Kidney tubule cell (primary cell): ENCODE data around the gene PROK2.

ENCODE experiments used
- DNase-seq: peaks from one replicate; pipeline ENCODE4 v3.0.0-alpha.2; 2018; ENCODE audit warnings: low spot score

Gene PROK2, protein sequence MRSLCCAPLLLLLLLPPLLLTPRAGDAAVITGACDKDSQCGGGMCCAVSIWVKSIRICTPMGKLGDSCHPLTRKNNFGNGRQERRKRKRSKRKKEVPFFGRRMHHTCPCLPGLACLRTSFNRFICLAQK

GRCh38 chr3:71784914-71785531 lies at the start of gene PROK2:
Gene PROK2 (minus strand): TSS chr3:71785148. CDS start chr3:71785052, 96 bp downstream.
- DNase-seq: no peak

DNA sequence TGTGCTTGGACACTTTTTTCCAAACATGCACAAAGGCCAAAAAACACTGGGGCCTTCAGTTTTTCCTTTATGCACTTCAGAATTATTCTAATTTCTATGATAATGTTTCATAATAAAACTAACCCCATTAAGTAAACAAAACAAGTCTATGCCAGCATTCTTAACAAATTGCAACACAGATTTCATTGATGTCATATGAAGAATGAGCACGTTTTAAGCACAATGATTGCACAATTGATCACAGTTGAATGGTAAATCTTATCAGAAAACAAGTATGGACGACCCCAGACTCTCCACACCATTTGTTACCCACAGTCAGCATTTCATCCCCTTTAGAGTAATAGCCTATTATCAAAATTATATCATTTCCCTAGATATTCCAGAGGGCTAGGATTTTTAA lies 46.7 kb upstream of the PROK2 start:
- DNase-seq: no peak

DNA sequence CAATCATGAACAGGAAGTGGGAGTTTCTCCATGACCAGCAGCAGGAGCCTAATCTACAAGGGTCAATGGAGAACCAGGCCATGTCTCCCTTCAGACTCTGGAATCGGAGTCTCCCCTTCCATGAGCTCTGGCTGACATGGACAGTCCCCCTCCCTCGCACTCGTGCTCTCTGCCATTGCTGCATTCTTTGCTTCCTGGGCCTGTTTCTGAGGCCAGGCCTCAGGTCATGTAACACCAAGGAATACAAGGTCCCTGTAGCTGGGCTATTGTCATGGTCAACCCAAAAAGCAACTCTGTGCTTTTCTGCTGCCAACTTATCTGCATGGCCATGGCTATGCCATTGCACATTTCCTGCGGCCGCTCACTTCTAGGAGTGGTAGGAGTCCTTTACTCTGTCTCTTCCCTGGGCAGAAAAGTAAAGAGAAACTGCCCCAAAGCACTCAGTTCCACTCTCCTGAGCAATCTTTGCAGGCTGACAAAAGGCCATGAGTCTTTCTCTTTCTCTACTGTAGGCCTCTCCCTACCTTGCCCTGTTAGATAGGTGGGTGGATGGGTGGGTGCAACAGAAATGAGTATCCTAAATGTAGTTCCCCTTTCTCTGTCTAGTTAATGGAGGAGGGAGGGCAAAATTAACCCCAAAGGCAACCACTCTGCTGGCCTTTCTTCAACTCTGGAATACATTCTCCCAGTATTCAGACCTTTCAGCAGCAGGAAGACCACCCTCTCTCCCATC lies 40.8 kb upstream of the PROK2 start:
- DNase-seq: no peak

GRCh38 chr3:71821116-71821515 lies 36.2 kb upstream of the PROK2 start:
- no peak for DNase-seq

- DNase-seq: no peak
Measured at GRCh38 chr3:71817262-71817661, 32.3 kb upstream of the PROK2 start.

- DNase-seq: no peak
Measured at GRCh38 chr3:71816767-71817156, 31.8 kb upstream of the PROK2 start.

DNA sequence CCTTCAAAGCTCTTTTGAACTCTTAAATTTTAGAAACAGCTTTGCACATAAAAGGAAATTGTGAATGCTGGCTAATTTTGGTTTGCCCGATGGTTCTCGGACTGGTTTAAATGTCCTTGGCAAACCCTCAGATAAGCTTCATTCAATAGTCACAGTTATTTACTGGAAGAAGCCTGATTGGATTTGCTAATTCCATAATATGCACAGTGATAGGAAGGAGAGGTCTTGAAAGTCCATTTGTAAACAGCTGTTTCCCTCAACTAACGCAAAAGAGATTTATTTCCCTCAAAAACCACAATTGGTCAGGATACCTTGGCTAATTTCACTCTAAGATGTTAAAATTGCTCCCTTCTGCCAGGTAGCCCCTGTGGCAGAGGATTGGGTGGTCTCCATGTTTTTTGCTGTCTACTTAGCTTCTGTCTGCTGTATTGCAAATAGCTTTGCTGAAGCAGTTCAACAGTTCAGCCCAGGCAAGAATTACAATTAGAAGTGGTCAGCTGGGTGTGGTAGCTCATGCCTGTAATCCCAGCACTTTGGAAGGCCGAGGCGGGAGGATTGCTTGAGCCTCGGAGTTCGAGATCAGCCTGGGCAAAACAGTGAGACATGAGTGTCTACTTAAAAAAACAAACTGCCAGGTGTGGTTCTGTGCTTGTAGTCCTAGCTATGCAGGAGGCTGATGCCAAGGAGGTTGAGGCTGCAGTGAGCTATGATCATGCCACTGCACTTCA lies 30.6 kb upstream of the PROK2 start:
- no peak for DNase-seq

- no peak for DNase-seq
Measured at GRCh38 chr3:71813704-71814103, 28.8 kb upstream of the PROK2 start.

DNA sequence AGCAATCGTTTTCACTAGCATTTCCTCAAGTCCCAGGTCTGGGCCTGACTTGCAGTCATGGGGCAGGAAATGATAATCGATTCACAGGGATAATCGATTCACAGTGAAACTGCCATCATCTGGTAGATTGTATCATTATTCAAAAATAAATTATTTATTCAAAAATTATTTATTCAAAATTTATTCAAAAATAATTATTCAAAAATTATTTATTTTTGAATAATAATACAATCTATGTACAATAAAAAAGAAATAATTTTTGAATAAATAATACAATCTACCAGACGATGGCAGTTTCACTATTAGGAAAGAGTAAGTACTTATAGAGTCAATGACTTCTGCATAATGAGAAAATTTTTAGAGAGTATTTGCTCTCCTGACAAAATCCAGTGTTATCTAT lies 28.1 kb upstream of the PROK2 start:
- DNase-seq: no peak

DNA sequence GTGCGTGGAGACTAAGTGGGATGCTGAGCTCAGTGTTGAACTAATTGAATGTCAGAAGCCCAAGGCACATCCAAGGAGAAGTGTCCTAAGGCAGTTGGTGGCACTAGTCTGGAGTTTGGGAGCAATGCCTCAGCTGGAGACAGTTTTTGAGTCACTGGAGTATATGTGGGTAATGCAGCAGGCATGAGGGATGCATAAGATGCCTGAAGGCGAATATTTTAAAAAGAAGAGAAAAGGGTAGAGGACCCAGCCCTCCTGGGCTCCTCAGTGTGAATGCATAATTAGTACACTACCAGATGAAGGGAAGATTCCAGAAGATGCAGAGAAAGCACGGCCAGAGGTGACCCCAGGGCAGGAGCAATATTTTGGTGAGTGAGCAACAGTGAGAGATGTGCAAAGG lies 25.1 kb upstream of the PROK2 start:
- DNase-seq: no peak

DNA sequence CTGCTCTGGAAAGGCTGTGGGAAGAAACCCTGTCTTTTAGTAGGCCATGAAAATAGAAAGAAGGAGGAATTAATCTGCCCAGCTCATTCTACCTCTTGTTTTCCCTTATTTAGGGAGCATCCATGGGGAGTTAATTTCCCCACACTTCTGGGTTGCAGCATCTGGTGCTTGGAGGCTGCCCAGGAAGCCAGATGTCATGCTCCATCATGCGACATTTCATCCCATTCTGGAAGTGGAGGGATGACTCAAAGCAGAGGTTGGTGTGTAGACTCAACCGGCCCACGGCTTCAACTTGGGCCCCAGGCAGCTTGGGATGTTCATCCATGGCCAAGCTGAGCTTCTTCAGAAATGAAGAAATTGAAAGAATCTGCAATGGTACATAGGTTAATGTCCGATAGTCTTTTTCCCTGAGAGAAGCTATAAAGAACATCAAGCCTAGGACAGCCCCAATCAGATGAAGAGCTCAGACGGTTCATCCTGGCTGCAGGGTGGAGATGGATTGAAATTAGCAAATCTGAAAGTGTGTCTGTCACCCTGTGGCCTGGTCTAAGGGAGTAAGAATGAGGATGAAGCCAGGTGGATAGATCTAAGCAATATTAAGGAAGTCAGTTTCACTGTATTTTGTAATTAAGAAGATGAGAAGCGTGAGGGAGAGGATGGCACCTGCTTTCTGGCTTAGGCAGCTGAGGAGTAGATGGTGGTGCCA lies 24.5 kb upstream of the PROK2 start:
- DNase-seq: no peak

GRCh38 chr3:71806736-71807135 lies 21.8 kb upstream of the PROK2 start:
- peak; percentile 11 for DNase-seq

DNA sequence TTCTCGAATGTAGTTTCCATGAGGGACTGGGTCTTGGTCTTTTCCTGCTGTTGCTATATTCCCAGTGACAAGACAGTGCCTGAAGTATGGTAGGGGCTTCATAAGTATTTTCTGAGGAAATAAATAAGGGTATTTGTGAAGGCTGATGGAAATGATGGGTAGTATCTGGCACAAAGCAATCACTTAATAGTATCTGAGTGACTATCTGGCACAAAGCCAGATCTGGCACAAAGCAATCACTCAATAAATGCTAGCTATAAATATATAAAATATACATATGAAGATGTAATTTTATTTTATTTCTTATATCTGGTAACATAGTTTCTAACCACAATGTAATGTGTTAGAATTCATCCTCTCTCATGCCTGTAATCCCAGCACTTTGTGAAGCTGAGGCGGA lies 20.7 kb upstream of the PROK2 start:
- no peak for DNase-seq

DNA sequence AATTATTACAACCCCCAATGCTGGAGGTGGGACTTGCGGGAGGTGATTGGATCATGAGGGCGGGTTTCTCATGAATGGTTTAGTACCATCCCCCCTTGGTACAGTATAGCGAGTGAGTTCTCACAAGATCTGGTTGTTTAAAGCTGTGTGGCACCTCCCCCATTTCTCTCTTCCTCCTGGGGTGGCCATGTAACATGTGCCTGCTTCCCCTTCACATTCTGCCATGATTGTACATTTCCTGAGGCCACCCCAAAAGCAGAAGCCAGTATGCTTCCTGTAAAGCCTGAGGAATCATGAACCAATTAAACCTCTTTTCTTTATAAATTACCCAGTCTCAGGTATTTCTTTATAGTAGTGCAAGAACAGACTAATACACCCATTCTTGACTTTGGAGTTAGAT lies 20.3 kb upstream of the PROK2 start:
- no peak for DNase-seq

DNA sequence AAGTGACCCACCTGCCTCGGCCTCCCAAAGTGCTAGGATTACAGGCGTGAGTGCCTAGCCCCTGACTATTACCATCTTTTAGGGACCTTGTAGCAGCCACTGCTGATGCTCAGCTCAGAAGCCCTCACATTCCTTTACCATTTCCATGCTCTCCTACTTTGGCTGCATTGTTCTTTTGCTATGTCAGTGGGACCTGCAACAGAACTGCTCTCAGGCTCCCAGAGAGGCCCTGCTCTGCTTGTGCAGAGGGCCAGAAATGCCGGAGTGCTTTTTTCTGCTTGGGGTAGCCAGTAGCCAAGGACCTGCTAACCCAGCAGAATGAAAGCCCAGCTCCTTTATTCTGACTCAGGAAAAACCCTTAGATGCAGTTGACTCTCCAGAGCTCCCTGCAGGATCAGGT lies 18.3 kb upstream of the PROK2 start:
- DNase-seq: no peak

DNA sequence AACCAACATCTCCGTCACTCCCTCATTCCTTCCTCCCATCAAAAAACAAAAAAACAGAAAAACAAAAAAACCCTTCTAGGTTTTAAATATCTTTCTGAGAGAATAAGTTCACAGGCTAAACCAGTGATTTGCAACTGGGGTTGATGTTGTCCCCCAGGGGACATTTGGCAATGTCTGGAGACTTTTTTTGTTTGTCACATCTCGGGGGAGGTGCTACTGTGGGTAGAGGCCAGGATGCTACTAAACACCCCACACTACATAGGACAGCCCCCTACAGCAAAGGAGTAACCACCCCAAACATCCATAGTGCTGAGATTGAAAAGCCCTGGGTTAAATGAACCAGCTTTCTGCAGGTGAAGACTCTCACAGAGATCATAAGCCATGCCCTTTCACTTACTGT lies 17.0 kb upstream of the PROK2 start:
- DNase-seq: no peak

DNA sequence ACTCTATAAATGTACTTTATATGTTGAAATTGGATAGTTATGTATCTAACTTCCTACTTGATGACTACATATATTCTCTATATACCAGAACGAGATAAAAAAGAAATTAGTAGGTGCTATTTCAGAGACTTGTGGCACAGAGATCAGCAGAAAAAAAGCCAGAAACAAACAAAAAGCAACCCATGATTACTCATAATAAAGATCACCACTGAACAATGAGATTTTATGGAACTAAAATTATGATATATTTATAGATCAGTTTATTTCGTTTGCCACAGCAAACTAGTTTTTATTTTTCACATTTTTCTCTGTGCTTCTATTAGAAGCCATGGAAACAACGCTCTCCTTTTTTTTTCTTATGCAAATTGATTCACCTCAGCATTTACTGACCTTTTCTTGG lies 15.1 kb upstream of the PROK2 start:
- DNase-seq: no peak

- DNase-seq: no peak
Measured at GRCh38 chr3:71797455-71797854, 12.5 kb upstream of the PROK2 start.

DNA sequence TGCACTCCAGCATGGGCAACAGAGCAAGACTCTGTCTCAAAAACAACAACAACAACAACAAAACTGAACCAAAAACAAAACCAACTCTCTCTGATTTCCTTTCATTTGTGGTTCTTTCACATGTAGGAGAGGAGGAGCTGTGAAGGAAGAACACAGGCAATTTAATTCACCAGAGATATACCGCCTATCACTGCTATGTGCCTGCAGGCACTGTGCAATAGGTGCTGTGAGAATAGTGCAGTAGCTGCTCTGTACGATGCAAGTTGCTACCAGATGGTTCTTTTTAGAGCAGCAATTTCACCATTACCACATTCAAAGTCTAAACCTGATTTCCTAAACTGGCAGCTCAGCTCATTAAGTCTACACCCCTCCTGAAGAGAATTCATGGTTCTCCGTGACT lies 11.3 kb upstream of the PROK2 start:
- no peak for DNase-seq

GRCh38 chr3:71791634-71792033 lies 6.7 kb upstream of the PROK2 start:
- DNase-seq: no peak

GRCh38 chr3:71789922-71790321 lies 5.0 kb upstream of the PROK2 start:
- DNase-seq: no peak

DNA sequence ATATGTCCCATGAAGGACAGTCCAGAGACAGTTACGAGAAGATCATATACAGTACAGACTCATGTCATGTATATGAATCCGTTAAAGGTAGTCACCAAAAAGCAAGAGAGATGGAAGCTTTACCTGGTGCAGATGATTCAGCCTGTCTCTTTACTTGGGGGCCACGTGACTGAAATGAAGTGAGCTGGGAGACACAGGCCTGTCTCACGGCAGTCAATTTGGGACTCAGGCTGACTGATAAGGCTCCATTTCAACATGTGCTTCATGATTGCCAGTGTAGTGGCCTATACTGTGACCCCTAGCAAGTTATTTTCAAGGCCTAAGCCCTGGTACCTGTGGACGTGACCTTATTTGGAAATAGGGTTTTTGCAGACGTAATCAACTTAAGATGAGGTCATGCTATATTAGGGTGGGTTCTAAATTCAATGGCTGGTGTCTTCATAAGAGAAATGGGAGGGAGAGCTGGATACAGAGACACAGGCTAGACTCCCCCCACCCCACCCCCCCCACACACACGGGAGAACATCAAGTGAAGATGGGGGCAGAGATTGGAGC lies 3.0 kb upstream of the PROK2 start:
- no peak for DNase-seq
